ENCODE results near the gene BLMH.

- TF ChIP-seq POLR2AphosphoS5 (IDR thresholded peaks at IDR 0.05; ENCODE audit: low read depth, low read length) (no peak), CTCF (IDR thresholded peaks at IDR 0.05) (no peak), EP300 (IDR thresholded peaks at IDR 0.05; ENCODE audit: borderline replicate concordance in 1 of 2, low read depth in 1 of 2, low read length in 1 of 2) (no peak), MEF2A (IDR thresholded peaks at IDR 0.05; ENCODE audit: borderline replicate concordance, low read depth) (no peak), YY1 (IDR thresholded peaks at IDR 0.05; ENCODE audit: low read depth) (no peak), USF1 (IDR thresholded peaks at IDR 0.05; ENCODE audit: borderline replicate concordance, low read depth) (no peak), GATA2 (CRISPR knock-in tag; IDR thresholded peaks at IDR 0.05) (no peak), IRF3 (IDR thresholded peaks at IDR 0.05; ENCODE audit: low read depth, low read length) (no peak), SIN3A (IDR thresholded peaks at IDR 0.05; ENCODE audit: borderline replicate concordance, low read depth, low read length) (no peak), ELF1 (IDR thresholded peaks at IDR 0.05) (no peak), GABPA (IDR thresholded peaks at IDR 0.05; ENCODE audit: low read depth) (no peak), REST (IDR thresholded peaks at IDR 0.05; ENCODE audit: low read depth, low read length) (no peak)
Observed at GRCh38 chr17:30334421-30334820, 42.7 kb upstream of the BLMH start.
